Naive thymus-derived CD8-positive, alpha-beta T cell (primary cell): Measurements from ENCODE around the gene DTNB. TPM values are rescaled to one million over a fixed set of nuclear protein-coding genes. Genes with fewer than 3 reads are reported as not detected.
A peak's percentile ranks its signal among the peaks of the same experiment; 100 is the strongest.

Experiments used
- ATAC-seq, 2 donors: fragments of 150-1000 bp; cut with Tn5 transposase in 1 of 2; sonication (Bioruptor Pico), chemical (Tn5 transposase) in 1 of 2; 1 replicate in 1 of 2; 2 replicates in 1 of 2; pipeline ENCODE4 v1.10.0; 2021; ENCODE audit warnings: mild to moderate bottlenecking in 2 of 2, moderate library complexity in 2 of 2
- POLR2A ChIA-PET: fragments of 350-600 bp; sonication (Branson Sonifier 250); formaldehyde crosslinking; loops from one replicate; lab custom pipeline; 2021; ENCODE audit warnings: antibody characterized with exemption; lab: Charles Lee
- DNase-seq, 10 donors: peaks; one replicate each; pipeline versions ENCODE4 v3.0.0 to v3.0.0-alpha.2; 2020 to 2022
- H3K27ac Mint-ChIP-seq, 10 donors: one replicate each; pipeline ENCODE4 v1.8.0; 2020 to 2022; ENCODE audit warnings: mild to moderate bottlenecking in 10 of 10, mixed read lengths in 10 of 10, moderate library complexity in 4 of 10, inconsistent platforms in 1 of 10
- H3K27me3 Mint-ChIP-seq, 5 donors: one replicate each; pipeline ENCODE4 v1.8.0; 2021 to 2022; ENCODE audit warnings: mixed read lengths in 5 of 5
- H3K36me3 Mint-ChIP-seq, 3 donors: one replicate each; pipeline ENCODE4 v1.8.0; 2020 to 2022; ENCODE audit warnings: mixed read lengths in 3 of 3, mild to moderate bottlenecking in 2 of 3, inconsistent platforms in 1 of 3
- H3K4me1 Mint-ChIP-seq, 4 donors: one replicate each; pipeline ENCODE4 v1.8.0; 2021 to 2022; ENCODE audit warnings: mixed read lengths in 4 of 4
- H3K4me3 Mint-ChIP-seq, 10 donors: one replicate each; pipeline ENCODE4 v1.8.0; 2020 to 2022; ENCODE audit warnings: mild to moderate bottlenecking in 10 of 10, mixed read lengths in 10 of 10, moderate library complexity in 6 of 10, inconsistent platforms in 1 of 10
- H3K9me3 Mint-ChIP-seq, 9 donors: one replicate each; pipeline ENCODE4 v1.8.0; 2020 to 2022; ENCODE audit warnings: mixed read lengths in 9 of 9, mild to moderate bottlenecking in 3 of 9, inconsistent platforms in 1 of 9, moderate library complexity in 1 of 9
- polyA plus RNA-seq, 3 donors: library from polyadenylated mRNA; unstranded; fragments of 300-500 nt; fragmentation: Illumina TruSeq; gene quantifications; one replicate each; pipeline ENCODE4 v1.2.3, GENCODE V29; 2021
- total RNA-seq, 8 experiments: library from RNA in 2 of 8; stranded (reverse) in 2 of 8; gene quantifications; one replicate each; pipeline ENCODE4 v1.2.3 and lab custom pipeline; 2021 to 2026

Gene DTNB
- total and polyA plus RNA-seq, 5 experiments from 2014 or later = 16.3 to 41.5 (median 18.4) TPM

DNA sequence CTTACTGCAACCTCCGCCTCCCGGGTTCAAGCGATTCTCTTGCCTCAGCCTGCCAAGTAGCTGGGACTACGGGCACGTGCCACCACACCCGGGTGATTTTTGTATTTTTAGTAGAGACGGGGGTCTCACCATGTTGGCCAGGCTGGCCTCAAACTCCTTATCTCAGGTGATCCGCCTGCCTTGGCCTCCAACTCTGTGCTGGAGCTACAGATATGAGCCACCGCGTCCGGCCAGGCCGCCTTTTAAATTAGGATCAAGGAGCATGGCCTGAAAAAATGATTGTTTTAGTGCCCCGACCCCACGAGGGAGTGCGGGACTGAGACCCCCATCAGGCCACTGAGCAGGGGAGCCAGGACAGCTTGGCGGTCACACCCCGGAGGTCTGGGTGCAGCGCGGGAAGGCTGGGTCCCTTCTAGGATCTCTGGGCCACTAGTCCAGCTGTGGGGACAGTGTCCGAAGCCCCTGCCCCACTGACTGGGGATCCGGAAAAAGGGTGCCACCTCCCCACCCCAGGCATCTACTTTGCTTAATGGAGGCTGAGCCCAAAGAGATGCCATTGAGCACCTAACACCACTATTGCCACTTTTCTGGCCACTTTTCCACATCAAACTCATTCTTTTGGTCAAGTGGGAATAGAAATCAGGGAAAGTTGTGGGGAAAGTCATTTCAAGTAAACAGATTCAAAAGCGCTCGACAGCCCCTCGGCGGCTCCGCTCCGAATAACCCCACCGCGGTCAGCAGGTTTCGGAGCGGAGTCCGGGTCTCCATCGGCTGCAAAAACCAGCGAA is 311.9 kb downstream of the DTNB start:
- Mint-ChIP-seq H3K27ac (peak overlapping the region in 9 of 10 donors; percentile 85 to 100 (median 94)), H3K4me3 (peak overlapping the region; percentile 89 to 99 (median 94)), H3K4me1 (peaks cover 11 to 21% (median 19%) of the 10 kb centered on the region in 4 donors), H3K36me3 (no peaks in the 10 kb centered on the region), H3K27me3 (no peaks in the 10 kb centered on the region), H3K9me3 (no peaks in the 10 kb centered on the region)
- DNase-seq (no peak), ATAC-seq (no peak)
- POLR2A ChIA-PET = interaction anchor here (0.7 to 3.8 kb wide), 21 partner anchors 13 to 146 kb away, joined by 3 to 35 read pairs (median 9); partner anchors contain the start of gene DNMT3A

DNA sequence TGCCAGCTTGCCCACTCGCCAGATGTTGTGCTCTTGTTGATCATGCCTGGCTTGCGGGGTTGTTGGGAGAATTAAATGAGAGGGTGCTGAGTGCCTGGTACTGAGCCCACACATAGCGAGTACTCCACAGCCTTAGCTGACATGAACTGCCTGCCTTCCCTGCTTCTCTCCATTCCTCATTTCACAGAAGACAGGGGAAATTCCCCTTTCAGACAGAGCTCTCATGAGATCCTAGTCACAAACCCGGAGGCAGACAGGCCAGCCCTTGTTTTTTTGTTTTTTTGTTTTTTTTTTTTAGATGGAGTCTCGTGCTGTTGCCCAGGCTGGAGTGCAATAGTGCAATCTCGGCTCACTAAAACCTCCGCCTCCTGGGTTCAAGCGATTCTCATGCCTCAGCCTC is 314.5 kb downstream of the DTNB start:
- no peaks in the 10 kb centered on the region for H3K36me3 Mint-ChIP-seq
- POLR2A ChIA-PET = no interaction called here

GRCh38 chr2:25358249-25358815 is 315.0 kb downstream of the DTNB start:
- Mint-ChIP-seq H3K36me3 (no peaks in the 10 kb centered on the region), H3K4me3 (no peak overlapping the region), H3K27ac (no peak overlapping the region), H3K27me3 (no peaks in the 10 kb centered on the region), H3K4me1 (peaks cover 8 to 13% (median 11%) of the 10 kb centered on the region in 4 donors), H3K9me3 (no peaks in the 10 kb centered on the region)
- DNase-seq (no peak), ATAC-seq (no peak)
- POLR2A ChIA-PET = no interaction called here

More for the DNA sequence above, 314.5 kb downstream of the DTNB start:
- Mint-ChIP-seq H3K27ac (no peak overlapping the region), H3K27me3 (no peaks in the 10 kb centered on the region), H3K4me1 (peaks cover 11 to 18% (median 15%) of the 10 kb centered on the region in 4 donors), H3K4me3 (no peak overlapping the region), H3K9me3 (no peaks in the 10 kb centered on the region)
- no peak for ATAC-seq
- no peak for DNase-seq

DNA sequence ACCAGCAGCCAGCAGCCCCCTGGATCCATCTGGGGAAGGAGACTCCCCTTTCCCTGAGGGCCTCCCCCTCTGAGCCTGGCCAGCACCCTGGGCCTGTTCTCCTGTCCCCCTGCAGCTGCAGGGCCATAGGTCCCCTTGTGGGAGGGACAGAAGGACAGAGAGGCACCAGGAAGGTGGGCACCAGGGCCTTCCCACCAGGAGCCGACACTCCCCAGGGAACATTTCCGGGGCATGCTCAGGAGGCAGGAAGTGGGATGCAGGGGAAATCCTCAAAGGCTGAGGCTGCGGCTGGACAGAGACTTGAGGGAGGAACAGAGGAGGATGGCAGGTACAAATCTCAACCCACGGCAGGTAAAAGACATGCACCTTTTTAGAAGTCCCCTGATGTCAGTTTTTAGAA is 317.3 kb downstream of the DTNB start:
- no peaks in the 10 kb centered on the region for H3K36me3 Mint-ChIP-seq
- peaks cover 0 to 6% (median 0%) of the 10 kb centered on the region in 5 donors for H3K27me3 Mint-ChIP-seq

DNA sequence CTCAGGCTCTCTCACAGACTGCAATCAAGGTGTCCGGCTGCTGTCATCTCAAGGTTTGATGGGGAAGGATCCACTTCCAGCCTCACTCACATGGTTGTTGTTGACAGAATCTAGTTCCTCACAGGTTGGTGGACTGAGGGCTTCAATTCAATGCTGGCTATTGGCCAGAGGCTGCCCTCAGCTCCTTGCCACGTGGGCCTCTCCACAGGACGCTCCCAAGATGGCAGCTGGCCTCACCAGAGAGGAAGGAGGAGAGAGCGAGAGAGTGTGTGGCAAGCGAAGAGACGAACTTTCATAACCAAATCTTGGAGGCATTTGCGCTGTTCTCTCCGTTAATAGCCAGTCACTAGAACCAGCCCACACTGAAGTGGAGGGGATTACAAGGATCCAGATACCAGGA is 318.1 kb downstream of the DTNB start:
- Mint-ChIP-seq H3K36me3 (peaks cover 0 to 2% (median 0%) of the 10 kb centered on the region in 3 donors), H3K27ac (no peak overlapping the region), H3K27me3 (peaks cover 0 to 6% (median 0%) of the 10 kb centered on the region in 5 donors), H3K9me3 (peaks cover 0 to 2% (median 0%) of the 10 kb centered on the region in 9 donors), H3K4me3 (no peak overlapping the region), H3K4me1 (peaks cover 2 to 4% (median 3%) of the 10 kb centered on the region in 4 donors)
- POLR2A ChIA-PET = no interaction called here
- DNase-seq (no peak), ATAC-seq (no peak)

More for the DNA sequence above, 317.3 kb downstream of the DTNB start:
- Mint-ChIP-seq H3K27ac (no peak overlapping the region), H3K4me1 (no peaks in the 10 kb centered on the region), H3K4me3 (no peak overlapping the region), H3K9me3 (no peaks in the 10 kb centered on the region)
- no peak for DNase-seq
- no peak for ATAC-seq
- POLR2A ChIA-PET = no interaction called here

- POLR2A ChIA-PET = interaction anchor here (0.7 to 1.3 kb wide), 4 partner anchors 9 to 464 kb away, joined by 3 to 5 read pairs (median 4); no protein-coding TSS in a partner anchor
- DNase-seq (no peak), ATAC-seq (no peak)
These were observed 319.3 kb downstream of the DTNB start for GRCh38 chr2:25354116-25354515.

GRCh38 chr2:25349397-25349796 is 324.0 kb downstream of the DTNB start:
- ATAC-seq (no peak), DNase-seq (no peak)
- Mint-ChIP-seq H3K9me3 (peaks cover 0 to 4% (median 0%) of the 10 kb centered on the region in 9 donors), H3K4me3 (no peak overlapping the region), H3K4me1 (peaks cover 13 to 26% (median 23%) of the 10 kb centered on the region in 4 donors), H3K27me3 (peaks cover 0 to 6% (median 0%) of the 10 kb centered on the region in 5 donors), H3K36me3 (peaks cover 0 to 3% (median 0%) of the 10 kb centered on the region in 3 donors), H3K27ac (no peak overlapping the region)
- POLR2A ChIA-PET = interaction anchor here (0.7 kb wide), 1 partner anchor 27 kb away, joined by 4 read pairs; no protein-coding TSS in a partner anchor

More at GRCh38 chr2:25354116-25354515, 319.3 kb downstream of the DTNB start:
- Mint-ChIP-seq H3K27me3 (peaks cover 0 to 6% (median 0%) of the 10 kb centered on the region in 5 donors), H3K4me1 (peaks cover 5 to 11% (median 9%) of the 10 kb centered on the region in 4 donors), H3K9me3 (peaks cover 0 to 4% (median 0%) of the 10 kb centered on the region in 9 donors), H3K36me3 (peaks cover 0 to 3% (median 0%) of the 10 kb centered on the region in 3 donors), H3K4me3 (no peak overlapping the region), H3K27ac (no peak overlapping the region)

- Mint-ChIP-seq H3K36me3 (peaks cover 0 to 3% (median 0%) of the 10 kb centered on the region in 3 donors), H3K27me3 (peaks cover 0 to 6% (median 0%) of the 10 kb centered on the region in 5 donors), H3K4me3 (no peak overlapping the region), H3K4me1 (peaks cover 13 to 30% (median 24%) of the 10 kb centered on the region in 4 donors), H3K9me3 (peaks cover 0 to 4% (median 0%) of the 10 kb centered on the region in 9 donors), H3K27ac (peak overlapping the region in 4 of 10 donors; percentile 1 to 88 (median 12))
- POLR2A ChIA-PET = interaction anchor here (0.8 to 1.7 kb wide), 2 partner anchors 14 kb away, joined by 3 to 10 read pairs; no protein-coding TSS in a partner anchor
- ATAC-seq (no peak), DNase-seq (no peak)
These were observed 325.5 kb downstream of the DTNB start for GRCh38 chr2:25347846-25348245.

- peak overlapping the region in 6 of 10 donors; percentile 0 to 88 (median 14) for H3K27ac Mint-ChIP-seq
- peaks cover 0 to 3% (median 0%) of the 10 kb centered on the region in 5 donors for H3K27me3 Mint-ChIP-seq
- H3K4me3 Mint-ChIP-seq = peak overlapping the region in 5 of 10 donors; percentile 1 to 42 (median 17)
- H3K9me3 Mint-ChIP-seq = peaks cover 0 to 4% (median 0%) of the 10 kb centered on the region in 9 donors
- ATAC-seq = peak in 1 of 2 donors; percentile 40
- H3K36me3 Mint-ChIP-seq = peaks cover 0 to 3% (median 0%) of the 10 kb centered on the region in 3 donors
- POLR2A ChIA-PET = interaction anchor here (0.8 to 1.7 kb wide), 4 partner anchors 14 to 74 kb away, joined by 3 to 10 read pairs (median 4); no protein-coding TSS in a partner anchor
- peaks cover 13 to 34% (median 24%) of the 10 kb centered on the region in 4 donors for H3K4me1 Mint-ChIP-seq
- no peak for DNase-seq
These were observed 326.1 kb downstream of the DTNB start for GRCh38 chr2:25347205-25347815.

GRCh38 chr2:25343187-25343825 is 330.1 kb downstream of the DTNB start:
- Mint-ChIP-seq H3K9me3 (no peaks in the 10 kb centered on the region), H3K4me3 (peak overlapping the region; percentile 36 to 90 (median 68)), H3K36me3 (no peaks in the 10 kb centered on the region), H3K27me3 (no peaks in the 10 kb centered on the region), H3K4me1 (peaks cover 13 to 40% (median 26%) of the 10 kb centered on the region in 4 donors), H3K27ac (peak overlapping the region in 5 of 10 donors; percentile 43 to 83 (median 52))
- POLR2A ChIA-PET = interaction anchor here (0.5 to 2.1 kb wide), 9 partner anchors 19 to 124 kb away, joined by 3 to 13 read pairs (median 4); no protein-coding TSS in a partner anchor
- DNase-seq (no peak), ATAC-seq (no peak)

DNA sequence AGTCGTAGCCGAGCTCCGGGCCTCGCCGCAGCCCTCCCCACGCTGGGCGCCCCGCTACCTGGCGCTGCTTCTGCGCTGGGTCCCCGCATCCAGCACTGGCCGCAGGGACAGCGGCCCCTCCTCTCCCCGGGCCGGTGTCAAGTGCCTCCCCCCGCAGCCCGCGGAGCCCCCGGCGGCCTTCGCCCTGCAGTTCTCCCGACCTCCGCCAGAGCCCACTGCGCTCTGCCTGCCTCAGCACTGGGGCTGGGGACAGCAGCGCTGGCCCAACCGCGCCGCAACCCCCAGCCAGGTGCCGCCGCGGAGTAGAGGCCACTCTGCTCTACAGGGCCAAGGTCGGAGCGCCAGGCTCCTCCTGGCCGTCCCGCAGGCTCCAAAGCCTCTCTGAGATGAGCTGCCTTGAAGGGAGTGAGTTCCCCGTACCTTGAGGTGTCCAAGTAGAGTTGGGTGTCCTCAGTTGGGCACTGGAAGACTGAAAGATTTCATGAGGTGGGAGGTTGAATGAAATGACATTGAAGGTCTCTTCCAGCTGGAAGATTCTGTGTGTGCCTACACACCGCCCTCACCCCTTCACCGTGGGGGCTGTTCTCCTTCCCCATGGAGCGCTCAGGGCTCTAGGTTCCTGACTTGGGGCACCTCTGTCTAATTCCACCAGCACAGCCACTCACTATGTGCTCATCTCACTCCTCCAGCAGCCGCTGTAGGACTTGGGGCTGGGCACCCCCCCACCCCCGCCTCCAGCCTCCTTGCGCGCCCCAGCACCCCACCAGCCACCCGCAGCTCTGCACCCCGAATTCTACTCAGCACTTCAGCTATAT is 330.8 kb downstream of the DTNB start:
- Mint-ChIP-seq H3K4me1 (peaks cover 14 to 40% (median 28%) of the 10 kb centered on the region in 4 donors), H3K27me3 (no peaks in the 10 kb centered on the region), H3K4me3 (peak overlapping the region; percentile 70 to 90 (median 81)), H3K27ac (peak overlapping the region in 6 of 10 donors; percentile 37 to 90 (median 81)), H3K36me3 (no peaks in the 10 kb centered on the region), H3K9me3 (no peaks in the 10 kb centered on the region)
- peak; percentile 74 to 88 (median 82) for DNase-seq
- POLR2A ChIA-PET = interaction anchor here (0.5 to 2.1 kb wide), 11 partner anchors 15 to 1710 kb away, joined by 3 to 13 read pairs (median 3); no protein-coding TSS in a partner anchor
- ATAC-seq = peak; percentile 80 to 87
